Sigmoid colon (tissue), 7 donors: ENCODE measurements around the gene UAP1. TPM values are rescaled to one million over a fixed set of nuclear protein-coding genes. Genes with fewer than 3 reads are reported as not detected.
"Not testable (repeated sequence)": the region's sequence is repeated elsewhere in the genome, so short reads cannot be mapped to it uniquely, and the experiment has no call there.

ENCODE experiments used
- DNase-seq: peaks from one replicate; pipeline ENCODE4 v3.0.0-alpha.2; 2019
- H3K27ac ChIP-seq, 4 donors: fragments of 200-600 bp; sonication (generic); one replicate each; pipeline ENCODE4 v1.5.1; 2016 to 2019; ENCODE audit warnings: mild to moderate bottlenecking in 1 of 4
- H3K27me3 ChIP-seq, 3 donors: fragments of 200-600 bp; sonication (generic); one replicate each; pipeline ENCODE4 v1.5.1; 2019; ENCODE audit warnings: mild to moderate bottlenecking in 1 of 3
- H3K36me3 ChIP-seq, 4 donors: fragments of 200-600 bp; sonication (generic); one replicate each; pipeline ENCODE4 v1.5.1; 2016 to 2019
- H3K4me1 ChIP-seq, 4 donors: fragments of 200-600 bp; sonication (generic); one replicate each; pipeline ENCODE4 v1.5.1; 2017 to 2019
- H3K4me3 ChIP-seq, 4 donors: fragments of 200-600 bp; sonication (generic); one replicate each; pipeline ENCODE4 v1.5.1; 2017 to 2019; ENCODE audit warnings: mild to moderate bottlenecking in 2 of 4, moderate library complexity in 1 of 4
- H3K9me3 ChIP-seq, 4 donors: fragments of 200-600 bp in 3 of 4; sonication (generic) in 3 of 4; one replicate each; pipeline versions ENCODE4 v1.5.1 to v1.6.1; 2013 to 2019
- EP300 ChIP-seq, 4 donors: sonication (generic); formaldehyde crosslinking; IDR thresholded peaks; one replicate each; pipeline ENCODE4 v1.6.1; 2017; ENCODE audit warnings: antibody characterized with exemption in 4 of 4
- POLR2A ChIP-seq, 2 donors: fragments of 450-650 bp; IDR thresholded peaks; one replicate each; pipeline ENCODE4 v1.6.1; 2016; ENCODE audit warnings: antibody characterized with exemption in 2 of 2, mild to moderate bottlenecking in 2 of 2, moderate library complexity in 2 of 2
- POLR2AphosphoS5 ChIP-seq, 4 donors: sonication (generic); formaldehyde crosslinking; IDR thresholded peaks; one replicate each; pipeline ENCODE4 v1.6.1; 2017; ENCODE audit warnings: antibody characterized with exemption in 4 of 4
- WGBS, 2 donors: extraction: QIAGEN DNeasy Blood & Tissue Kit; methylation state at CpG; one replicate each; pipeline ENCODE4 v1.1.7; 2013; 5-methylcytosine and 5-hydroxymethylcytosine counted together
- intact Hi-C: fragments of 100-400 bp; cut with DNase I; formaldehyde crosslinking; loops from one replicate; pipeline ENCODE4 v1.15.1; 2023
- polyA plus RNA-seq, 3 donors: library from polyadenylated mRNA; stranded (reverse); fragments of 200-250 nt; gene quantifications; one replicate each; pipeline ENCODE4 v1.2.3, GENCODE V29; 2013
- total RNA-seq, 4 donors: library from RNA; depleted of rRNA; stranded (reverse); fragments of >200 nt; gene quantifications; one replicate each; pipeline ENCODE4 v1.1.0, GENCODE V29; 2016
- TF ChIP-seq, protein P1 (sequence below), 4 experiments: fragments of 450-650 bp in 3 of 4; fragments of 200-600 bp in 1 of 4; IDR thresholded peaks; one replicate each; pipeline ENCODE4 v1.5.1; 2016 to 2019; ENCODE audit warnings: antibody characterized with exemption in 4 of 4, mild to moderate bottlenecking in 3 of 4, moderate library complexity in 2 of 4
- donor health status: healthy with polysubstance abuse.
- donor health status: Bipolar disorder and iron deficiency.
- donor health status: healthy.

Gene UAP1
- total and polyA plus RNA-seq, 7 donors = 55.5 to 145 (median 83.6) TPM

DNA sequence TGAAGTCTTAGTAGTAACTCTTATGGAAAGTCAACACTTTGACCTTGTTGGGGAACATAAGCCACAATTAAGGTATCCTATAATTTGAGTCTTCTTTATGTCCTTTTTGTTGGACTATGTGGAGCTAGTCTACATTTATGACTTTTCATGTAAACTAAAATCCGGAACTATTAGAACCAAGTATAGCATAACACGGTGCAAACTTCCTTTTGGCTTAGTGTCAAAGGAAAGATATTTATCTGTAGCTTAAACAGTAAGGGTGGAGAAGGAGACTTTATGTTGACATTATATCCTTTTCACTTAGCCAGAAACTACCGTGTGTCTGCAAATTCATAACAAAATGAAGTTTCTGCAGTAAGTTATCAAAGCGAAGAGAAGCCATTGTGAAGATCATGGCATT is 7.3 kb downstream of the UAP1 start:
- TF ChIP-seq, protein P1, sequence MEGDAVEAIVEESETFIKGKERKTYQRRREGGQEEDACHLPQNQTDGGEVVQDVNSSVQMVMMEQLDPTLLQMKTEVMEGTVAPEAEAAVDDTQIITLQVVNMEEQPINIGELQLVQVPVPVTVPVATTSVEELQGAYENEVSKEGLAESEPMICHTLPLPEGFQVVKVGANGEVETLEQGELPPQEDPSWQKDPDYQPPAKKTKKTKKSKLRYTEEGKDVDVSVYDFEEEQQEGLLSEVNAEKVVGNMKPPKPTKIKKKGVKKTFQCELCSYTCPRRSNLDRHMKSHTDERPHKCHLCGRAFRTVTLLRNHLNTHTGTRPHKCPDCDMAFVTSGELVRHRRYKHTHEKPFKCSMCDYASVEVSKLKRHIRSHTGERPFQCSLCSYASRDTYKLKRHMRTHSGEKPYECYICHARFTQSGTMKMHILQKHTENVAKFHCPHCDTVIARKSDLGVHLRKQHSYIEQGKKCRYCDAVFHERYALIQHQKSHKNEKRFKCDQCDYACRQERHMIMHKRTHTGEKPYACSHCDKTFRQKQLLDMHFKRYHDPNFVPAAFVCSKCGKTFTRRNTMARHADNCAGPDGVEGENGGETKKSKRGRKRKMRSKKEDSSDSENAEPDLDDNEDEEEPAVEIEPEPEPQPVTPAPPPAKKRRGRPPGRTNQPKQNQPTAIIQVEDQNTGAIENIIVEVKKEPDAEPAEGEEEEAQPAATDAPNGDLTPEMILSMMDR (IDR thresholded peaks at IDR 0.05) = no peak
- TF ChIP-seq POLR2AphosphoS5 (IDR thresholded peaks at IDR 0.05) (no peak), POLR2A (IDR thresholded peaks at IDR 0.05) (no peak), EP300 (IDR thresholded peaks at IDR 0.05) (no peak)
- intact Hi-C loops = loop anchor here (10.0 kb wide), 2 partner anchors 74 to 116 kb away; partner anchors contain the start of gene UHMK1
- no peaks in the 10 kb centered on the region for H3K27me3 ChIP-seq
- H3K4me3 ChIP-seq = no peak overlapping the region
- DNase-seq = no peak
- H3K27ac ChIP-seq = no peak overlapping the region
- no peaks in the 10 kb centered on the region for H3K9me3 ChIP-seq
- peaks cover 0 to 27% (median 15%) of the 10 kb centered on the region in 4 donors for H3K4me1 ChIP-seq
- 9 to 32% methylated on average over 4 of the region's 4 CpGs for WGBS, 2 donors
- H3K36me3 ChIP-seq = peaks cover 0 to 34% (median 6%) of the 10 kb centered on the region in 4 donors

DNA sequence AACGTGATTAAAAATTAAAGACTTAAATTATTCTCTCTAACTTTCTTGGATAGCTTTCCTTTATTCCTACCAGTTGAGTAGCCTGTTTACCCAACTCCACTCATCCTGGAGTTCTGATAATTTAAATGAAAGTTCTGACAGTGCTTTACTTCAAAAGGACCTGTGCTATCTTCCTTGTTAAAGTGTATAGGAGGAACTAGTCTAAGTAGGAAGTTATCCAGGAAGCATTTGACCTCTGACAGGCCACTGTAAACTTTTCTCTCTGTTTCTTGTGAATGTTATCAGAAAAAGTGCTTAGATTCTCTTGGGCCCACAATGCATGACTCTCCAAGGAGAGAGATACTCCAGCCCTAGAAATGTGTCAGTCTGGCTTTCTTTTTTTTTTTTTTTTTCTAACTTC is 9.2 kb downstream of the UAP1 start:
- peaks cover 0 to 34% (median 6%) of the 10 kb centered on the region in 4 donors for H3K36me3 ChIP-seq
- no peak overlapping the region for H3K27ac ChIP-seq
- no peaks in the 10 kb centered on the region for H3K27me3 ChIP-seq
- WGBS, 2 donors = 76 to 78% methylated on average over 1 of the region's 1 CpG
- intact Hi-C loops = no loop called here
- H3K4me3 ChIP-seq = no peak overlapping the region
- TF ChIP-seq POLR2A (IDR thresholded peaks at IDR 0.05) (no peak), EP300 (IDR thresholded peaks at IDR 0.05) (no peak), POLR2AphosphoS5 (IDR thresholded peaks at IDR 0.05) (no peak)
- TF ChIP-seq, protein P1 (IDR thresholded peaks at IDR 0.05) = no peak
- H3K4me1 ChIP-seq = peaks cover 0 to 27% (median 12%) of the 10 kb centered on the region in 4 donors
- no peak for DNase-seq
- H3K9me3 ChIP-seq = no peaks in the 10 kb centered on the region

DNA sequence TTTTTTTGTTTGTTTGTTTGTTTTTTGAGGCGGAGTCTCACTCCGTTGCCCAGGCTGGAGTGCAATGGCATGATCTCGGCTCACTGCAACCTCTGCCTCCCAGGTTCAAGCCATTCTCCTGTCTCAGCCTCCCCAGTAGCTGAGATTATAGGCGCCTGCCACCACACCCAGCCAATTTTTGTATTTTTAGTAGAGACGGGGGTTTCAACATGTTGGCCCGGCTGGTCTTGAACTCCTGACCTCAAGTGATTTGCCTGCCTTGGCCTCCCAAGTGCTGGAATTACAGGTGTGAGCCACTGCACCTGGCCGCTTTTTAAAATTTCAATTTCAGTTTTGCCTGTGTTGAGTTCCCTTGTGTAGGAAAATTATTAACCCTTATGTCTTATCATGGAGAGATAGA is 9.6 kb downstream of the UAP1 start:
- DNase-seq, H3K27ac ChIP-seq, H3K4me3 ChIP-seq, intact Hi-C loops, H3K27me3 ChIP-seq, H3K9me3 ChIP-seq: not testable (repeated sequence)
- 51 to 83% methylated on average over 7 of the region's 7 CpGs for WGBS, 2 donors
- H3K36me3 ChIP-seq = peaks cover 0 to 30% (median 5%) of the 10 kb centered on the region in 4 donors
- peaks cover 0 to 27% (median 12%) of the 10 kb centered on the region in 4 donors for H3K4me1 ChIP-seq

DNA sequence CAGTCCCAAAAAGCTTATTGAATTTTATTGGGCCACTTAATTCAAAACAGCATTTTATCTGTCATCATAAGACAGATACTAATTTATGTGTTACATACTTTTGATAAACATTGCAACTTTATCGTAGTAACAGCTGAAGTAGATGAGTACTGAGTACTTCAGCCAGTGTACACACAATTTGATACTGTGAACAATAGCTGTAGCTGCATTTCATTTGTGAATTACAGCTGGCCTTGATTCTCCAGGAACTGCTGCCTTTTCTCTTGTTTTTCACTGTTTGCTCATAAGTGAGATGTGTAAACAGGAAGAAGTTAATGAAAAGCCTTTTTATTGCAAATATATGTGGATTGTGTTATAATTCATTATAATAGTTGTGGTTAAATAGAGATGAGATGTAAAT is 10.2 kb downstream of the UAP1 start:
- Histone ChIP-seq H3K36me3 (peaks cover 0 to 27% (median 3%) of the 10 kb centered on the region in 4 donors), H3K27me3 (no peaks in the 10 kb centered on the region), H3K9me3 (no peaks in the 10 kb centered on the region), H3K27ac (no peak overlapping the region), H3K4me3 (no peak overlapping the region), H3K4me1 (peaks cover 0 to 27% (median 12%) of the 10 kb centered on the region in 4 donors)
- TF ChIP-seq POLR2AphosphoS5 (IDR thresholded peaks at IDR 0.05) (no peak), POLR2A (IDR thresholded peaks at IDR 0.05) (no peak), EP300 (IDR thresholded peaks at IDR 0.05) (no peak)
- TF ChIP-seq, protein P1 (IDR thresholded peaks at IDR 0.05) = no peak
- DNase-seq = no peak
- intact Hi-C loops = no loop called here
- WGBS, 2 donors = 17 to 62% methylated on average over 1 of the region's 1 CpG

DNA sequence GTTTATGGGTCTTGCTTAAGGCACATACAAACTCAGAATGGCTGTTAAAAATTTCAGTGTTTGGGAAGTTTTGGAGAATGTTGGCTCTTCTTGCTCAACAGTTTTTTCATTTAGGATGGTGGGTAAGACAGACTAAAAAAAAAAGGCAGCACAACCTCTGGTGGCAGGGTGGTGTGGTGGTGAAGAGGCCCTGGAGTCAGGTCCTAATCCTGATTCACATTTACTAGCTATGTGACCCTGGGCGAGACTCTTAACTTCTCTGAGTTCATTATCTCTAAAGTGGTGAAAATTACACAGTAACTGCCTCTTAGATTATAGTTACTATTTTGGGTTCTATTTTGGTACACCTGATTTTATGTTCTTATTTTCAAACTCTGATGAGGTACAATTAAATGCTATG is 11.6 kb downstream of the UAP1 start:
- Histone ChIP-seq H3K4me3 (no peak overlapping the region), H3K27ac (no peak overlapping the region), H3K36me3 (peaks cover 0 to 19% (median 2%) of the 10 kb centered on the region in 4 donors), H3K9me3 (no peaks in the 10 kb centered on the region), H3K4me1 (peaks cover 0 to 27% (median 10%) of the 10 kb centered on the region in 4 donors), H3K27me3 (no peaks in the 10 kb centered on the region)
- DNase-seq = no peak
- TF ChIP-seq POLR2AphosphoS5 (IDR thresholded peaks at IDR 0.05) (no peak), POLR2A (IDR thresholded peaks at IDR 0.05) (no peak), EP300 (IDR thresholded peaks at IDR 0.05) (no peak)
- TF ChIP-seq, protein P1 (IDR thresholded peaks at IDR 0.05) = no peak
- intact Hi-C loops = no loop called here
- WGBS, 2 donors = 93 to 94% methylated on average over 1 of the region's 1 CpG
